HEK293 (cell line): ENCODE measurements around the gene HHAT.
A peak's percentile ranks its signal among the peaks of the same experiment; 100 is the strongest.

Experiments used
- KLF16 ChIP-seq: fragments of 450-650 bp; formaldehyde crosslinking; IDR thresholded peaks from 2 replicates; pipeline ENCODE4 v1.5.1; 2017; ENCODE audit warnings: missing biosample characterization, missing genetic modification characterization
- PRDM1 ChIP-seq: fragments of 450-650 bp; formaldehyde crosslinking; IDR thresholded peaks from 2 replicates; pipeline ENCODE4; 2016; ENCODE audit warnings: missing biosample characterization, missing genetic modification characterization
- REPIN1 ChIP-seq: fragments of 450-650 bp; formaldehyde crosslinking; IDR thresholded peaks from 2 replicates; pipeline ENCODE4 v1.5.1; 2017; ENCODE audit warnings: missing biosample characterization, missing genetic modification characterization, low read depth
- SP2 ChIP-seq: fragments of 450-650 bp; formaldehyde crosslinking; IDR thresholded peaks from 2 replicates; pipeline ENCODE4 v1.5.1; 2016; ENCODE audit warnings: missing biosample characterization, missing genetic modification characterization
- ZBTB1 ChIP-seq: fragments of 450-650 bp; formaldehyde crosslinking; IDR thresholded peaks from 2 replicates; pipeline ENCODE4 v1.5.1; 2016; ENCODE audit warnings: missing biosample characterization, missing genetic modification characterization
- ZBTB8A ChIP-seq: fragments of 450-650 bp; formaldehyde crosslinking; IDR thresholded peaks from 2 replicates; pipeline ENCODE4 v1.5.1; 2016; ENCODE audit warnings: missing biosample characterization, missing genetic modification characterization
- ZFP37 ChIP-seq: fragments of 450-650 bp; formaldehyde crosslinking; IDR thresholded peaks from 2 replicates; pipeline ENCODE4 v1.5.1; 2016; ENCODE audit warnings: missing biosample characterization, missing genetic modification characterization
- ZNF112 ChIP-seq: fragments of 450-650 bp; formaldehyde crosslinking; IDR thresholded peaks from 2 replicates; pipeline ENCODE4 v1.5.0; 2017; ENCODE audit warnings: missing biosample characterization, missing genetic modification characterization
- ZNF114 ChIP-seq: fragments of 450-650 bp; formaldehyde crosslinking; IDR thresholded peaks from 2 replicates; pipeline ENCODE4 v1.5.0; 2017; ENCODE audit warnings: missing biosample characterization, missing genetic modification characterization
- ZNF138 ChIP-seq: fragments of 450-650 bp; formaldehyde crosslinking; IDR thresholded peaks from 2 replicates; pipeline ENCODE4 v1.5.1; 2016; ENCODE audit warnings: missing biosample characterization, missing genetic modification characterization, borderline replicate concordance
- ZNF140 ChIP-seq: fragments of 450-650 bp; formaldehyde crosslinking; IDR thresholded peaks from 2 replicates; pipeline ENCODE4 v1.5.1; 2016; ENCODE audit warnings: missing biosample characterization, missing genetic modification characterization
- ZNF155 ChIP-seq: fragments of 450-650 bp; formaldehyde crosslinking; IDR thresholded peaks from 2 replicates; pipeline ENCODE4 v1.5.1; 2016; ENCODE audit warnings: missing biosample characterization, missing genetic modification characterization
- ZNF16 ChIP-seq: fragments of 450-650 bp; formaldehyde crosslinking; IDR thresholded peaks from 2 replicates; pipeline ENCODE4 v1.5.1; 2016; ENCODE audit warnings: low read depth, missing biosample characterization, missing genetic modification characterization
- ZNF223 ChIP-seq: fragments of 450-650 bp; formaldehyde crosslinking; IDR thresholded peaks from 2 replicates; pipeline ENCODE4 v1.5.1; 2016; ENCODE audit warnings: missing biosample characterization, missing genetic modification characterization
- ZNF292 ChIP-seq: fragments of 450-650 bp; formaldehyde crosslinking; IDR thresholded peaks from 2 replicates; pipeline ENCODE4 v1.5.1; 2016; ENCODE audit warnings: low read depth, missing biosample characterization, missing genetic modification characterization, borderline replicate concordance
- ZNF302 ChIP-seq: fragments of 450-650 bp; formaldehyde crosslinking; IDR thresholded peaks from 2 replicates; pipeline ENCODE4 v1.5.1; 2016; ENCODE audit warnings: missing biosample characterization, missing genetic modification characterization, low read depth
- ZNF366 ChIP-seq: fragments of 450-650 bp; formaldehyde crosslinking; conservative IDR thresholded peaks from 2 replicates; pipeline ENCODE4 v1.5.1; 2016; ENCODE audit warnings: missing biosample characterization, missing genetic modification characterization
- ZNF404 ChIP-seq: fragments of 450-650 bp; formaldehyde crosslinking; IDR thresholded peaks from 2 replicates; pipeline ENCODE4 v1.5.1; 2017; ENCODE audit warnings: missing biosample characterization, missing genetic modification characterization
- ZNF426 ChIP-seq: fragments of 450-650 bp; formaldehyde crosslinking; IDR thresholded peaks from 2 replicates; pipeline ENCODE4 v1.5.1; 2017; ENCODE audit warnings: missing biosample characterization, missing genetic modification characterization, mild to moderate bottlenecking, inconsistent platforms, moderate library complexity
- ZNF473 ChIP-seq: fragments of 450-650 bp; formaldehyde crosslinking; IDR thresholded peaks from 2 replicates; pipeline ENCODE4 v1.5.1; 2017; ENCODE audit warnings: missing biosample characterization, missing genetic modification characterization
- ZNF501 ChIP-seq: fragments of 450-650 bp; formaldehyde crosslinking; IDR thresholded peaks from 2 replicates; pipeline ENCODE4 v1.5.1; 2016; ENCODE audit warnings: missing biosample characterization, missing genetic modification characterization
- ZNF521 ChIP-seq: fragments of 450-650 bp; formaldehyde crosslinking; IDR thresholded peaks from 2 replicates; pipeline ENCODE4 v1.5.1; 2017; ENCODE audit warnings: missing biosample characterization, mild to moderate bottlenecking, missing genetic modification characterization
- ZNF558 ChIP-seq: fragments of 450-650 bp; formaldehyde crosslinking; IDR thresholded peaks from 2 replicates; pipeline ENCODE4 v1.5.1; 2016; ENCODE audit warnings: missing biosample characterization, missing genetic modification characterization
- ZNF561 ChIP-seq: fragments of 450-650 bp; IDR thresholded peaks from 2 replicates; pipeline ENCODE4 v1.5.1; 2018; ENCODE audit warnings: missing biosample characterization, missing genetic modification characterization, borderline replicate concordance
- ZNF677 ChIP-seq: fragments of 450-650 bp; IDR thresholded peaks from 2 replicates; pipeline ENCODE4 v1.5.0; 2018; ENCODE audit warnings: missing biosample characterization, mild to moderate bottlenecking, missing genetic modification characterization, moderate library complexity
- ZNF701 ChIP-seq: fragments of 450-650 bp; formaldehyde crosslinking; IDR thresholded peaks from 2 replicates; pipeline ENCODE4 v1.5.1; 2016; ENCODE audit warnings: missing biosample characterization, missing genetic modification characterization
- ZNF76 ChIP-seq: fragments of 450-650 bp; formaldehyde crosslinking; IDR thresholded peaks from 2 replicates; pipeline ENCODE4; 2016; ENCODE audit warnings: low read depth, missing biosample characterization, missing genetic modification characterization, borderline replicate concordance
- ZNF785 ChIP-seq: fragments of 450-650 bp; formaldehyde crosslinking; IDR thresholded peaks from 2 replicates; pipeline ENCODE4 v1.5.1; 2016; ENCODE audit warnings: missing biosample characterization, missing genetic modification characterization
- ZNF843 ChIP-seq: fragments of 450-650 bp; formaldehyde crosslinking; IDR thresholded peaks from 2 replicates; pipeline ENCODE4 v1.5.1; 2016; ENCODE audit warnings: missing biosample characterization, missing genetic modification characterization
- ZSCAN23 ChIP-seq: fragments of 450-650 bp; formaldehyde crosslinking; IDR thresholded peaks from 2 replicates; pipeline ENCODE4 v1.5.1; 2016; ENCODE audit warnings: missing biosample characterization, missing genetic modification characterization
- TF ChIP-seq, protein P1 (sequence below): fragments of 450-650 bp; formaldehyde crosslinking; IDR thresholded peaks from 2 replicates; pipeline ENCODE4 v1.5.1; 2017; ENCODE audit warnings: missing biosample characterization, missing genetic modification characterization
- TF ChIP-seq, protein P2 (sequence below): fragments of 450-650 bp; formaldehyde crosslinking; conservative IDR thresholded peaks from 2 replicates; pipeline ENCODE4 v1.5.1; 2016; ENCODE audit warnings: low read depth, missing biosample characterization, missing genetic modification characterization

The HHAT gene

DNA sequence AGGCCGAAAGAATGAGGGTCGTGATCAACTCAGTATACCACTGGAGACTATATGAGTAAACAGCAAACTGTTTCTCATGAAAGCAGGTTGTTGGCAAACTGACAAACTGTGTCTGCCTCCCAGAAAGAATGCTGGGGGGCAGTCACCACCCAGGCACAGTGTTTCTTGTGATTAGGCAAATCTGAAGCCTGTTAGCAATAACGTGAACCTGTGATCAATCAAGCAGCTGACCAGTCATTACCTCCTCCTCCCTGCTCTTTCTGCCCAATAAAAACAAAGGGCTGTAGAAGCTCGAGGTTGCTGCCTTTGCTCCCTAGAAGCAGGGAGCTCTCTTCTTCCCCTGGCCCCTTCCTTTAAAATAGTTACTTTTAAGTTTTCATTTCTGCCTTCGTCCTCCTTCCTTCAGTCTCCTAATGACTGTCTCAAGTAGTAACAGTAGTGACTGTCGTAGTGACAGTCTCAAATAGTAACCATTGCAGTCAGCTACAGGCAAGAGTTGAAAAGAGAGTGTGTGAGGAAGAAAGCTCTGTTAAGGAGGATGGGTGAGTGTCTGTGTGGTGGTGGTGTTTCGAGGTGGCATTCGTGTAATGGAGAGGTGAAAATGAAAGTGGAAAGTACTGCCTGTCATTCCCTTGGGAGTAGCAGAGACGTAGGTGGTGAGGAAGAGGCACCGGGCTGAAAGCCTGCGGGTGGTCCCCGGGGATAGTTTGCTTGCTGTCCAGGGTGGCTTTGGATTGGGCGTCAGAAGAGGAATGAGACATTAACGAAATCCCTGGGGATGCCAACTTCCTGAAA is 14.5 kb downstream of the HHAT start (continued):
- TF ChIP-seq, protein P1, sequence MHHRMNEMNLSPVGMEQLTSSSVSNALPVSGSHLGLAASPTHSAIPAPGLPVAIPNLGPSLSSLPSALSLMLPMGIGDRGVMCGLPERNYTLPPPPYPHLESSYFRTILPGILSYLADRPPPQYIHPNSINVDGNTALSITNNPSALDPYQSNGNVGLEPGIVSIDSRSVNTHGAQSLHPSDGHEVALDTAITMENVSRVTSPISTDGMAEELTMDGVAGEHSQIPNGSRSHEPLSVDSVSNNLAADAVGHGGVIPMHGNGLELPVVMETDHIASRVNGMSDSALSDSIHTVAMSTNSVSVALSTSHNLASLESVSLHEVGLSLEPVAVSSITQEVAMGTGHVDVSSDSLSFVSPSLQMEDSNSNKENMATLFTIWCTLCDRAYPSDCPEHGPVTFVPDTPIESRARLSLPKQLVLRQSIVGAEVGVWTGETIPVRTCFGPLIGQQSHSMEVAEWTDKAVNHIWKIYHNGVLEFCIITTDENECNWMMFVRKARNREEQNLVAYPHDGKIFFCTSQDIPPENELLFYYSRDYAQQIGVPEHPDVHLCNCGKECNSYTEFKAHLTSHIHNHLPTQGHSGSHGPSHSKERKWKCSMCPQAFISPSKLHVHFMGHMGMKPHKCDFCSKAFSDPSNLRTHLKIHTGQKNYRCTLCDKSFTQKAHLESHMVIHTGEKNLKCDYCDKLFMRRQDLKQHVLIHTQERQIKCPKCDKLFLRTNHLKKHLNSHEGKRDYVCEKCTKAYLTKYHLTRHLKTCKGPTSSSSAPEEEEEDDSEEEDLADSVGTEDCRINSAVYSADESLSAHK, result no peak
- TF ChIP-seq ZNF677 (tag by site-specific recombination), result no peak
- TF ChIP-seq ZNF366 (tag by site-specific recombination), result peak; percentile 85
- TF ChIP-seq KLF16 (tag by site-specific recombination), result no peak
- no peak for TF ChIP-seq ZNF501 (tag by site-specific recombination)
- TF ChIP-seq, protein P2, sequence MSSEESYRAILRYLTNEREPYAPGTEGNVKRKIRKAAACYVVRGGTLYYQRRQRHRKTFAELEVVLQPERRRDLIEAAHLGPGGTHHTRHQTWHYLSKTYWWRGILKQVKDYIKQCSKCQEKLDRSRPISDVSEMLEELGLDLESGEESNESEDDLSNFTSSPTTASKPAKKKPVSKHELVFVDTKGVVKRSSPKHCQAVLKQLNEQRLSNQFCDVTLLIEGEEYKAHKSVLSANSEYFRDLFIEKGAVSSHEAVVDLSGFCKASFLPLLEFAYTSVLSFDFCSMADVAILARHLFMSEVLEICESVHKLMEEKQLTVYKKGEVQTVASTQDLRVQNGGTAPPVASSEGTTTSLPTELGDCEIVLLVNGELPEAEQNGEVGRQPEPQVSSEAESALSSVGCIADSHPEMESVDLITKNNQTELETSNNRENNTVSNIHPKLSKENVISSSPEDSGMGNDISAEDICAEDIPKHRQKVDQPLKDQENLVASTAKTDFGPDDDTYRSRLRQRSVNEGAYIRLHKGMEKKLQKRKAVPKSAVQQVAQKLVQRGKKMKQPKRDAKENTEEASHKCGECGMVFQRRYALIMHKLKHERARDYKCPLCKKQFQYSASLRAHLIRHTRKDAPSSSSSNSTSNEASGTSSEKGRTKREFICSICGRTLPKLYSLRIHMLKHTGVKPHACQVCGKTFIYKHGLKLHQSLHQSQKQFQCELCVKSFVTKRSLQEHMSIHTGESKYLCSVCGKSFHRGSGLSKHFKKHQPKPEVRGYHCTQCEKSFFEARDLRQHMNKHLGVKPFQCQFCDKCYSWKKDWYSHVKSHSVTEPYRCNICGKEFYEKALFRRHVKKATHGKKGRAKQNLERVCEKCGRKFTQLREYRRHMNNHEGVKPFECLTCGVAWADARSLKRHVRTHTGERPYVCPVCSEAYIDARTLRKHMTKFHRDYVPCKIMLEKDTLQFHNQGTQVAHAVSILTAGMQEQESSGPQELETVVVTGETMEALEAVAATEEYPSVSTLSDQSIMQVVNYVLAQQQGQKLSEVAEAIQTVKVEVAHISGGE (tag by site-specific recombination), result no peak
- TF ChIP-seq ZNF426 (tag by site-specific recombination), result no peak
- no peak for TF ChIP-seq ZNF785 (tag by site-specific recombination)
- TF ChIP-seq ZNF561, result no peak
- TF ChIP-seq ZNF404 (tag by site-specific recombination), result no peak
- no peak for TF ChIP-seq ZNF292 (tag by site-specific recombination)
- no peak for TF ChIP-seq SP2 (tag by site-specific recombination)
- TF ChIP-seq ZBTB8A (tag by site-specific recombination), result peak; percentile 79
- TF ChIP-seq ZBTB1 (tag by site-specific recombination), result no peak
- TF ChIP-seq PRDM1 (tag by site-specific recombination), result peak; percentile 97
- no peak for TF ChIP-seq ZNF140 (tag by site-specific recombination)
- TF ChIP-seq ZNF558 (tag by site-specific recombination), result no peak
- no peak for TF ChIP-seq ZNF16 (tag by site-specific recombination)
- no peak for TF ChIP-seq ZFP37 (tag by site-specific recombination)
- no peak for TF ChIP-seq ZNF302 (tag by site-specific recombination)
- no peak for TF ChIP-seq ZNF114 (tag by site-specific recombination)
- TF ChIP-seq ZSCAN23 (tag by site-specific recombination), result no peak
- TF ChIP-seq ZNF473 (tag by site-specific recombination), result no peak
- TF ChIP-seq ZNF521 (tag by site-specific recombination), result no peak
- TF ChIP-seq ZNF843 (tag by site-specific recombination), result no peak
- no peak for TF ChIP-seq ZNF155 (tag by site-specific recombination)
- no peak for TF ChIP-seq ZNF76 (tag by site-specific recombination)
- TF ChIP-seq ZNF223 (tag by site-specific recombination), result no peak
- no peak for TF ChIP-seq ZNF138 (tag by site-specific recombination)
- no peak for TF ChIP-seq REPIN1 (tag by site-specific recombination)
- no peak for TF ChIP-seq ZNF112 (tag by site-specific recombination)
- TF ChIP-seq ZNF701 (tag by site-specific recombination), result no peak
